ENCODE results near the gene URM1. TPM values are rescaled to one million over a fixed set of nuclear protein-coding genes. Genes with fewer than 3 reads are reported as not detected.

The URM1 gene
- total RNA-seq, 1 donor from 2014 or later = 37.5 TPM

GRCh38 chr9:128323791-128324190 is 47.4 kb upstream of the URM1 start:
- no peak overlapping the region for H3K27ac ChIP-seq
- peaks cover 11 to 17% of the 10 kb centered on the region in 2 donors for H3K4me1 ChIP-seq
- intact Hi-C loops (cut with DNase I) = loop anchor here (2.0 to 5.0 kb wide), 3 partner anchors 47 to 196 kb away; partner anchors contain the start of genes ODF2, PTGES2 and URM1
- no peak for DNase-seq (ENCODE audit: low spot score in 2 of 2)
- H3K36me3 ChIP-seq = peaks cover 17 to 25% of the 10 kb centered on the region in 2 donors
- no peaks in the 10 kb centered on the region for H3K9me3 ChIP-seq
- TF ChIP-seq CTCF (IDR thresholded peaks at IDR 0.05) = no peak
- H3K4me3 ChIP-seq = peak overlapping the region; percentile 72 to 76
- H3K27me3 ChIP-seq = no peaks in the 10 kb centered on the region

GRCh38 chr9:128324401-128324800 is 46.8 kb upstream of the URM1 start:
- peaks cover 15 to 25% of the 10 kb centered on the region in 2 donors for H3K36me3 ChIP-seq
- DNase-seq (ENCODE audit: low spot score in 2 of 2) = no peak
- H3K4me3 ChIP-seq = no peak overlapping the region
- TF ChIP-seq CTCF (IDR thresholded peaks at IDR 0.05) = no peak
- no peaks in the 10 kb centered on the region for H3K9me3 ChIP-seq
- H3K4me1 ChIP-seq = peaks cover 11 to 17% of the 10 kb centered on the region in 2 donors
- intact Hi-C loops (cut with DNase I) = loop anchor here (5.0 kb wide), 2 partner anchors 133 to 197 kb away; partner anchors contain the start of genes ODF2 and PTGES2
- H3K27me3 ChIP-seq = no peaks in the 10 kb centered on the region
- no peak overlapping the region for H3K27ac ChIP-seq

- H3K4me1 ChIP-seq = peaks cover 11 to 17% of the 10 kb centered on the region in 2 donors
- no peak for DNase-seq (ENCODE audit: low spot score in 2 of 2)
- intact Hi-C loops (cut with DNase I) = no loop called here
- no peaks in the 10 kb centered on the region for H3K9me3 ChIP-seq
- no peak overlapping the region for H3K27ac ChIP-seq
- H3K27me3 ChIP-seq = no peaks in the 10 kb centered on the region
- TF ChIP-seq CTCF (IDR thresholded peaks at IDR 0.05) = no peak
- H3K36me3 ChIP-seq = peaks cover 15 to 25% of the 10 kb centered on the region in 2 donors
- H3K4me3 ChIP-seq = no peak overlapping the region
Observed at GRCh38 chr9:128325629-128326028, 45.5 kb upstream of the URM1 start.

GRCh38 chr9:128333451-128333869 is 37.7 kb upstream of the URM1 start:
- Histone ChIP-seq H3K4me3 (no peak overlapping the region), H3K9me3 (no peaks in the 10 kb centered on the region), H3K27me3 (no peaks in the 10 kb centered on the region), H3K27ac (no peak overlapping the region), H3K4me1 (no peaks in the 10 kb centered on the region), H3K36me3 (peaks cover 12 to 21% of the 10 kb centered on the region in 2 donors)
- intact Hi-C loops (cut with DNase I) = no loop called here
- no peak for TF ChIP-seq CTCF (IDR thresholded peaks at IDR 0.05)
- no peak for DNase-seq (ENCODE audit: low spot score in 2 of 2)

GRCh38 chr9:128335161-128335560 is 36.0 kb upstream of the URM1 start:
- Histone ChIP-seq H3K27me3 (no peaks in the 10 kb centered on the region), H3K36me3 (peaks cover 12 to 21% of the 10 kb centered on the region in 2 donors), H3K4me1 (peaks cover 0 to 4% of the 10 kb centered on the region in 2 donors), H3K9me3 (no peaks in the 10 kb centered on the region), H3K27ac (no peak overlapping the region), H3K4me3 (no peak overlapping the region)
- intact Hi-C loops (cut with DNase I) = no loop called here
- no peak for DNase-seq (ENCODE audit: low spot score in 2 of 2)
- no peak for TF ChIP-seq CTCF (IDR thresholded peaks at IDR 0.05)

- intact Hi-C loops (cut with DNase I) = no loop called here
- TF ChIP-seq CTCF (IDR thresholded peaks at IDR 0.05) = no peak
- Histone ChIP-seq H3K36me3 (peaks cover 12 to 21% of the 10 kb centered on the region in 2 donors), H3K27ac (no peak overlapping the region), H3K4me1 (peaks cover 0 to 4% of the 10 kb centered on the region in 2 donors), H3K9me3 (no peaks in the 10 kb centered on the region), H3K4me3 (no peak overlapping the region), H3K27me3 (no peaks in the 10 kb centered on the region)
- no peak for DNase-seq (ENCODE audit: low spot score in 2 of 2)
Observed at GRCh38 chr9:128335914-128336313, 35.3 kb upstream of the URM1 start.

All from ascending aorta (tissue), 2 donors.